Keratinocyte (primary cell): ENCODE results near the gene ATAD3A. TPM values are rescaled to one million over a fixed set of nuclear protein-coding genes. Genes with fewer than 3 reads are reported as not detected.

Source experiments
- DNase-seq: peaks from one replicate; pipeline ENCODE4 v3.0.0-alpha.2; 2011; ENCODE audit warnings: low read depth, missing footprints, low spot score
- FAIRE-seq: peaks from 2 replicates; lab custom pipeline; 2011; peaks lifted over from hg19 to GRCh38; lab: Jason Lieb, UNC
- H2AFZ ChIP-seq: 2 replicates; pipeline ENCODE4 v1.6.0; 2012; ENCODE audit warnings: low read length, control low read depth, inconsistent platforms; ENCODE audit not compliant: control insufficient read depth
- H3K27ac ChIP-seq: 2 replicates; pipeline ENCODE4 v1.5.1; 2011; ENCODE audit warnings: low read length; ENCODE audit not compliant: control insufficient read depth, insufficient read depth
- H3K27me3 ChIP-seq: 3 replicates; pipeline ENCODE4 v1.6.0; 2011; ENCODE audit warnings: low read length; ENCODE audit not compliant: control insufficient read depth, insufficient read depth; ENCODE audit errors: extremely low read depth
- H3K36me3 ChIP-seq, 2 experiments: 2 replicates in 1 of 2; 3 replicates in 1 of 2; pipeline ENCODE4 v1.5.1; 2011; ENCODE audit warnings: low read length in 2 of 2, mild to moderate bottlenecking in 1 of 2; ENCODE audit not compliant: control insufficient read depth in 2 of 2, insufficient read depth in 2 of 2; ENCODE audit errors: extremely low read depth in 1 of 2
- H3K4me1 ChIP-seq: 3 replicates; pipeline ENCODE4 v1.5.1; 2011; ENCODE audit warnings: low read length; ENCODE audit not compliant: control insufficient read depth, insufficient read depth; ENCODE audit errors: extremely low read depth
- H3K4me2 ChIP-seq: 3 replicates; pipeline ENCODE4 v1.6.0; 2011; ENCODE audit warnings: low read depth, low read length; ENCODE audit not compliant: control insufficient read depth, insufficient read depth; ENCODE audit errors: extremely low read depth
- H3K4me3 ChIP-seq, 3 experiments: fragments of 200-600 bp in 1 of 3; sonication (generic) in 1 of 3; 2 replicates in 2 of 3; 3 replicates in 1 of 3; pipeline ENCODE4 v1.5.1; 2011 to 2016; ENCODE audit warnings: low read length in 3 of 3, mild to moderate bottlenecking in 3 of 3, control low read depth in 2 of 3, inconsistent platforms in 1 of 3, low read depth in 1 of 3, mixed read lengths in 1 of 3, mixed run types in 1 of 3, moderate library complexity in 1 of 3; ENCODE audit not compliant: control insufficient read depth in 2 of 3, insufficient read depth in 2 of 3; ENCODE audit errors: extremely low read depth in 1 of 3
- H3K79me2 ChIP-seq: 2 replicates; pipeline ENCODE4 v1.6.0; 2012; ENCODE audit warnings: low read length; ENCODE audit not compliant: control insufficient read depth, insufficient read depth
- H3K9ac ChIP-seq: 3 replicates; pipeline ENCODE4 v1.6.0; 2011; ENCODE audit warnings: low read length; ENCODE audit not compliant: control insufficient read depth, insufficient read depth; ENCODE audit errors: extremely low read depth
- H3K9me1 ChIP-seq: 3 replicates; pipeline ENCODE4 v1.6.0; 2011; ENCODE audit warnings: low read length; ENCODE audit not compliant: control insufficient read depth, insufficient read depth; ENCODE audit errors: extremely low read depth
- H3K9me3 ChIP-seq: 2 replicates; pipeline ENCODE4 v1.5.1; 2012; ENCODE audit warnings: low read depth, low read length; ENCODE audit not compliant: control insufficient read depth
- H4K20me1 ChIP-seq: 3 replicates; pipeline ENCODE4 v1.6.0; 2011; ENCODE audit warnings: low read length; ENCODE audit not compliant: control insufficient read depth, insufficient read depth; ENCODE audit errors: extremely low read depth
- CTCF ChIP-seq, 3 experiments: IDR thresholded peaks in 1 of 3; conservative IDR thresholded peaks in 1 of 3; optimal IDR thresholded peaks in 1 of 3; 2 replicates in 2 of 3; 3 replicates in 1 of 3; pipeline versions ENCODE3 to v1.5.1; 2011; ENCODE audit warnings: low read length in 3 of 3, mild to moderate bottlenecking in 3 of 3, moderate library complexity in 2 of 3, control low read depth in 1 of 3, inconsistent platforms in 1 of 3; ENCODE audit not compliant: insufficient read depth in 2 of 3; ENCODE audit errors: extremely low read depth in 1 of 3
- EZH2 ChIP-seq: IDR thresholded peaks from one replicate; pipeline ENCODE4 v1.6.1; 2012; ENCODE audit warnings: inconsistent platforms, mild to moderate bottlenecking, low read length, moderate library complexity
- dilution Hi-C: fragments of 300-500 bp; cut with MboI; formaldehyde crosslinking; loops from one replicate; pipeline ENCODE4 v1.7.0; 2020; ENCODE audit warnings: low sequenced_read_pairs; ENCODE audit not compliant: extremely low pct_ligation_motif_present
- polyA plus RNA-seq, 5 experiments: library from polyadenylated mRNA; depleted of rRNA in 3 of 5; stranded (reverse) in 3 of 5; stranded (forward) in 1 of 5; unstranded in 1 of 5; fragments of >200 nt; gene quantifications; 1 replicate in 1 of 5; 2 replicates in 3 of 5; 3 replicates in 1 of 5; pipeline versions ENCODE4 v1.2.1 to v1.2.3, GENCODE V29; 2011 to 2012; ENCODE audit warnings: missing spikeins in 2 of 5, low read depth in 1 of 5, low replicate concordance in 1 of 5

Gene ATAD3A
- polyA plus RNA-seq, 1 donor (not counting 4 experiments of a cell fraction or from before 2014, with no cell fraction given) = 19.9 TPM

DNA sequence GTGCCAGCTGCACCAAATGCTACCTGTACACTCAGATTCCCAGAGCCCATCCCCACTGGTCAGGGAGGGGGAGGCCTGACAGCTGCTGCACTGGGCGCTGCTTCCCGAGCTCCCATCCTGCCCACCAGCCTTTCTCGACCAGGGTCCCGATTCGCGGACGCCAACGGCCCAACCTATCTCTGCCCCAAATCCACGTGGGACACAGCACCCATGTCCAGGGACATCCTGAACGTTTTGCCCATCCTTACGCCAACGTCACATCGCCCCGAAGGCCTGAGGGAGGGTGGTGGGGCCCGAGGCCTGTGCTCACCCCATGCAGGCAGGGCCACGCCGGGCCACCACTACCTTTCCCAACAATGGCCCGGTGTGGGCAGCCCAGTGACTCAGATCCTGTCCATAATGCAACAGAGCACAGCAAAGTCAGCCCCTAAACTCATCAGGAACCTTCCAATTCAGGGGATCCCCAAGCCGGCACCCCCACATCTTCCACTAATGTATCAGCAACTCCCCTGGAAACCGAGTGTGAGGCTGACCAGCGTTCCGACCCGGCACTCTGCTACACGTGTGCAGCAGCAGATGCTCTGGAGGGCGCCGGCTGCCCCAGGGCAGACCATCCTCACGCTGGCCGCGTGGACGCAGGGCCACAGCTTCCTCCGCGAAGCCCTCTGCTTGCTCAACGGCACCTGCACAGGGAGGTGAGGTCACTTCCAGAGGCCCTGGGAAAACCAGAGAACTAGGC is 39.7 kb downstream of the ATAD3A start:
- Histone ChIP-seq H3K9ac (no peak overlapping the region), H3K4me3 (no peak overlapping the region), H3K9me3 (no peaks in the 10 kb centered on the region), H3K36me3 (peaks cover 0 to 17% of the 10 kb centered on the region in 2 experiments), H3K79me2 (peaks cover 45% of the 10 kb centered on the region), H3K9me1 (peaks cover 2% of the 10 kb centered on the region), H3K27me3 (no peaks in the 10 kb centered on the region), H3K27ac (no peak overlapping the region), H3K4me1 (peaks cover 9% of the 10 kb centered on the region), H2AFZ (no peak overlapping the region), H4K20me1 (peaks cover 14% of the 10 kb centered on the region), H3K4me2 (no peak overlapping the region)
- DNase-seq = no peak
- FAIRE-seq = no peak
- dilution Hi-C loops = no loop called here
- TF ChIP-seq EZH2 (no peak), CTCF (optimal IDR thresholded peaks at IDR 0.05 in 1 of 3, IDR thresholded peaks at IDR 0.05 in 1 of 3, conservative IDR thresholded peaks at IDR 0.05 in 1 of 3; ENCODE audit: extremely low read depth in 1 of 3, insufficient read depth in 2 of 3, low read length in 3 of 3) (no peak)

DNA sequence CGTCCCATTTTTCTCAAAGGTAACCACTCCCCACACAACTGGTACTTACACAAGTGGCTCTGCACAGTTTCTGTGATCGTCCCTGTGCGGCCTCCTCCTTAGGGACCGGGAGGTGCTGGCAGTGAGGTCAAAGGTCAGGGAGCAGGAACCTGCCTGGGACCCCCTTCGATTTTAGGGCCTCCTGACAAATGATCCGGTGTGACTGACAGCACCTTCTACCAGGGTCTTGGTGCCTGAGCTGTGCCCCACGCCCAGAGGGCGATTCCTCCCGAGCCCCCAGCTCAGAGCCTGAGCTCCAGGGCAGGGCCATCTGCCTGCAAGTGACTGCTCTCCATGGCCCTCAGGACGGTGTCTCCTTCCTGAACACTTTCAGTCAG is 40.3 kb downstream of the ATAD3A start:
- no peak for DNase-seq
- Histone ChIP-seq H3K79me2 (peaks cover 45% of the 10 kb centered on the region), H3K9me1 (peaks cover 2% of the 10 kb centered on the region), H4K20me1 (peaks cover 14% of the 10 kb centered on the region), H3K9me3 (no peaks in the 10 kb centered on the region), H3K9ac (no peak overlapping the region), H3K27ac (no peak overlapping the region), H3K36me3 (peaks cover 0 to 13% of the 10 kb centered on the region in 2 experiments), H3K4me3 (no peak overlapping the region), H2AFZ (no peak overlapping the region), H3K4me1 (peaks cover 9% of the 10 kb centered on the region), H3K4me2 (no peak overlapping the region), H3K27me3 (no peaks in the 10 kb centered on the region)
- FAIRE-seq = no peak
- no peak for TF ChIP-seq EZH2
- no peak for TF ChIP-seq CTCF (optimal IDR thresholded peaks at IDR 0.05 in 1 of 3, IDR thresholded peaks at IDR 0.05 in 1 of 3, conservative IDR thresholded peaks at IDR 0.05 in 1 of 3; ENCODE audit: extremely low read depth in 1 of 3, insufficient read depth in 2 of 3, low read length in 3 of 3)
- dilution Hi-C loops = no loop called here
